Measurements from ENCODE around the gene LMF2. TPM values are rescaled to one million over a fixed set of nuclear protein-coding genes. Genes with fewer than 3 reads are reported as not detected.
"Not testable (repeated sequence)": the region's sequence is repeated elsewhere in the genome, so short reads cannot be mapped to it uniquely, and the experiment has no call there.

The LMF2 gene
- polyA plus RNA-seq, 3 donors: 28.1 to 35.2 (median 32.0) TPM

- DNase-seq (ENCODE audit: low read depth in 3 of 3, low spot score in 2 of 3): no peak
Observed at GRCh38 chr22:50524676-50525103, 17.2 kb upstream of the LMF2 start.

GRCh38 chr22:50523806-50524675 lies 16.5 kb upstream of the LMF2 start:
- no peak for DNase-seq (ENCODE audit: low read depth in 3 of 3, low spot score in 2 of 3)

- no peak for DNase-seq (ENCODE audit: low read depth in 3 of 3, low spot score in 2 of 3)
Observed at GRCh38 chr22:50523458-50523805, 15.9 kb upstream of the LMF2 start.

GRCh38 chr22:50522806-50523438 lies 15.4 kb upstream of the LMF2 start:
- no peak for DNase-seq (ENCODE audit: low read depth in 3 of 3, low spot score in 2 of 3)

GRCh38 chr22:50522208-50522805 lies 14.8 kb upstream of the LMF2 start:
- DNase-seq (ENCODE audit: low read depth in 3 of 3, low spot score in 2 of 3): no peak

- DNase-seq (ENCODE audit: low read depth in 3 of 3, low spot score in 2 of 3): no peak
Observed at GRCh38 chr22:50521710-50522109, 14.2 kb upstream of the LMF2 start.

- no peak for DNase-seq (ENCODE audit: low read depth in 3 of 3, low spot score in 2 of 3)
Observed at GRCh38 chr22:50520826-50521453, 13.4 kb upstream of the LMF2 start.

GRCh38 chr22:50520184-50520583 lies 12.7 kb upstream of the LMF2 start:
- not testable (repeated sequence) for DNase-seq (ENCODE audit: low read depth in 3 of 3, low spot score in 2 of 3)

- no peak for DNase-seq (ENCODE audit: low read depth in 3 of 3, low spot score in 2 of 3)
Observed at GRCh38 chr22:50519151-50519550, 11.6 kb upstream of the LMF2 start.

- no peak for DNase-seq (ENCODE audit: low read depth in 3 of 3, low spot score in 2 of 3)
Observed at GRCh38 chr22:50518606-50519005, 11.1 kb upstream of the LMF2 start.

GRCh38 chr22:50517495-50518260 lies 10.2 kb upstream of the LMF2 start:
- no peak for DNase-seq (ENCODE audit: low read depth in 3 of 3, low spot score in 2 of 3)

- DNase-seq (ENCODE audit: low read depth in 3 of 3, low spot score in 2 of 3): no peak
Observed at GRCh38 chr22:50516891-50517290, 9.4 kb upstream of the LMF2 start.

- DNase-seq (ENCODE audit: low read depth in 3 of 3, low spot score in 2 of 3): no peak
Observed at GRCh38 chr22:50516068-50516467, 8.6 kb upstream of the LMF2 start.

- DNase-seq (ENCODE audit: low read depth in 3 of 3, low spot score in 2 of 3): no peak
Observed at GRCh38 chr22:50513175-50513574, 5.7 kb upstream of the LMF2 start.

GRCh38 chr22:50508897-50509296 lies 1.4 kb upstream of the LMF2 start:
- DNase-seq (ENCODE audit: low read depth in 3 of 3, low spot score in 2 of 3): no peak

GRCh38 chr22:50507991-50508884 lies 736 bp upstream of the LMF2 start, which contains the start of gene NCAPH2:
Gene NCAPH2, plus strand, starts transcription at chr22:50508224. Its CDS starts 114 bp downstream, at chr22:50508338.
- DNase-seq (ENCODE audit: low read depth in 3 of 3, low spot score in 2 of 3): peak; percentile 95 to 97 (median 96)

- DNase-seq (ENCODE audit: low read depth in 3 of 3, low spot score in 2 of 3): no peak
Observed at GRCh38 chr22:50506611-50507420, 686 bp downstream of the LMF2 start.

- DNase-seq (ENCODE audit: low read depth in 3 of 3, low spot score in 2 of 3): no peak
Observed at GRCh38 chr22:50505776-50506610, 1.5 kb downstream of the LMF2 start.
